A549 treated with Mapracorat at 1 μM for 4 hours (cell line): ENCODE measurements around the gene PLP2. TPM values are rescaled to one million over a fixed set of nuclear protein-coding genes. Genes with fewer than 3 reads are reported as not detected.

ENCODE experiments used
- total RNA-seq: library from RNA; stranded (reverse); fragments of 200-300 nt; extraction: Qiagen RNA extraction; gene quantifications from 5 replicates; pipeline ENCODE4 v1.2.3, GENCODE V29; 2022

PLP2 gene
- 366 to 455 TPM (median 433 TPM) in 5 replicates for total RNA-seq

GRCh38 chrX:49171752-49172279, at the start of gene PLP2:
Gene PLP2 (plus strand): TSS chrX:49171898. CDS start chrX:49172001, 103 bp downstream.

DNA sequence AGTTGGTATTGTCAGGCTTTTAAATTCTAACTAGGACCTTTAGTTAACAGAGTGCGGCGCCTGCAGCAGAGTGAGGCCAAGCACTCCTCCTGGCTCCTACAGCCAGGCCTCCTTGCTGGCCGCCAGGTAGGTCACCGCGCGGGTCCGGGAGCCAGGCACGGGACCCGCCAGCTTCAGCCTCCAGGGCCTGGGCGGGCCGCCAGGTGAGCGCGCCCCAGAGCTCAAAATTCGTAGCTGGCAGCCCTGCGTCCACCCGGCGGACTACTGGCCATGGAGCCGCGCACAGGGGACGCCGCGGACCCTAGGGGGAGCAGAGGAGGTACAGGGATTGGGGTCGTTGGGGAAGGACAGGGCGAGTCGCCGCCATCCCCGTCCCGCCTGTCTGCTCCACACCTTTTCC, 9.1 kb upstream of the PLP2 start, which contains the start of gene MAGIX:
MAGIX (plus strand) TSS at position 139 of the 400 bp plus-strand sequence; CDS start at position 271, 132 bp downstream.

DNA sequence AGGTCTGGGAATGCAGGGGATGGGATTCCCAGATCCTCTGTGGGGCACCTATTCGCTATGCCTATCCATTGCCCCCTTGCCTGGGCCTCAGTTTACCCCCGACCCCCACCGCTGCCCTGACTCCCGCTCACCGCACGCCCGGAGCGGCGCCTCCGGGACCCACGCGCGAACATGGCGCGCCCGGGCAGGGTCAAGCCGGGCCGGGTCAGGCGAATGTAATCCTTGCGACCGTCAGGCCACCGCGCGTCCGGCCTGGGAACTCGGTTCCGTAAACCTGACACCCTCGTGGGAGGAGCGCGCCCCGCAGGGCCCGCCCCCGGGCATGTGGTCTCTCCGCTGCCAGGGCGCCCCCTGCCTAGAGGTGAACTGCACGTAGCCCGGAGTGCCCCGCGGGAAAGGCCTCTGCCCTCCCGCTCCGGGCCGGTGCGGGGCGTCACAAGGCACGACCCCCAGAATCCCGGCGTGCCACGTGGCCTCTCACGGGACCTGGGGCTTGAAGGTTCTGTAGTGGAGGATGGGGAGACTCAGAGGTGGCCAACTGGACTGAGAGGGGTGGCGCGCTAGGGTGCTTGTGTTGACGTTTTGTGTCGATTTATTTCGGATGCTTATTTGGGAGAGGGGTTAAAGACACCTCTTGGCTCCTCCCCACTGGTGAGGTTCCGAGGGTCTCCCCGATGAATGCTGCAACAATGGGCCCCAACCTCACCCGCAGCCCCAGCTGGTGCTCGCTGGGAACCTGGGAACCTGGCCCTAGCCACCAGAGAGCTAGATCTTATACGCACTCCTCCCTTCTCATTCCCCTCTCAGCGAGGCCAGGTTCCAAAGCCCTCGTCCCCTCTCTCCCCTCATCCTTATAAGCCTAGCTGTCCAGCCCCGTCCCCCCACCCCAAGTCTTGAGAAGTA, 14.7 kb downstream of the PLP2 start, which contains the start of gene PRICKLE3:
PRICKLE3 (minus strand) TSS at position 249 of the 903 bp plus-strand sequence; CDS start at position 173, 76 bp downstream.

DNA sequence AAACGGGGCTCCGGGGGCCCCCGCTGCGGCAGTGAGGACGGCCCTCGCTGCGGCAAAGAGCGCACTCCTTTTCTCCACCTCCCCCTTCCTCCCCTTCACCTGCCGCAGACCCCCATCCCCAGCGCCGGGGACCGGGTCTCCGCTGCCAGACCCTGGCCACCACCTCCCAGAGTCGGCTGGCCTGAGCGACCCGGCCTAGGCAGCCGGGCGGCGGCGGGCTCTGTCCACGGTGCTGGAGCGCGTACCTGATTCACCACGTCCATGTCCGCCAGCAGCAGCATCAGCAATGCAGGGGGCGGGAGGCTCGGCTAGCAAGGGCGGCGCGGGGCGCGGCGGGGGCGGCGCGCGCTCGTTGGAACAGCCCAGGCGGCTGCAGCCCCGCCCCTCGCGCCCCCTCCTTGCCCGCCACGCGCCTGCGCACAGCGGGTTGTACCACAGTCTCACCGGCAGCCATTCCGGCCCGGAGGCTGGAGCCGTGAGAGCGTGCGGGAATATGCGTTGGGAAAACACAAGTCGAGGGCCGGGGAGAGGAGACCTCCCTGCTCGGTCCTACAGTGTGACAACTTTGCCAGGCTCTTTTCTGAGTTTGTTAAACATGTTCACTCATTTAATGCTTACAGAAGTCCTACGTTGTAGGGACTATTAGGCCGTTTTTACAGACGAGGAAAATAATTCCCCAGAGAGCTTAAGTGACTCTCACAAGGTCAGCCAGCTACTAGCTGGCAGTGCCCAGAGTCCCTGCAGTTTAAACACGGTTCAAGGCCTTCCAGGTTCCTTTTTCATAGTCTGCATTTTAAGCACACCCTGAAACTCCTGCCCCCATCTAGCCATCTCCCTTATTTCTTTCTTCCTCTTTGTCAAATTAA, 28.4 kb downstream of the PLP2 start, which contains the start of gene SYP:
SYP (minus strand) TSS at position 288 of the 866 bp plus-strand sequence; CDS start at position 281, 7 bp downstream.

Other genes with a start within 250 kb of the PLP2 start
- 60.5 to 66.4 TPM (median 64.7 TPM) in 5 replicates for gene OTUD5, start 214.3 kb upstream of the PLP2 start, total RNA-seq
- 0.80 to 1.4 TPM (median 0.96 TPM) in 5 replicates for gene KCND1, start 200.1 kb upstream of the PLP2 start, total RNA-seq
- 17.3 to 20.9 TPM (median 19.0 TPM) in 5 replicates for gene GRIPAP1, start 169.6 kb upstream of the PLP2 start, total RNA-seq
- gene TFE3, start 128.5 kb upstream of the PLP2 start, total RNA-seq = 41.8 to 52.7 TPM (median 51.5 TPM) in 5 replicates
- gene CCDC120, start 112.9 kb upstream of the PLP2 start, total RNA-seq = 2.7 to 3.9 TPM (median 3.2 TPM) in 5 replicates
- 35.6 to 45.6 TPM (median 42.4 TPM) in 5 replicates for gene PRAF2, start 97.9 kb upstream of the PLP2 start, total RNA-seq
- 54.9 to 60.6 TPM (median 57.5 TPM) in 5 replicates for gene WDR45, start 92.0 kb upstream of the PLP2 start, total RNA-seq
- gene GPKOW, start 48.2 kb upstream of the PLP2 start, total RNA-seq = 21.6 to 24.3 TPM (median 22.5 TPM) in 5 replicates
- gene MAGIX, start 9.1 kb upstream of the PLP2 start, total RNA-seq = 2.3 to 3.5 TPM (median 3.2 TPM) in 5 replicates
- 12.4 to 18.2 TPM (median 17.1 TPM) in 5 replicates for gene PRICKLE3, start 14.5 kb downstream of the PLP2 start, total RNA-seq
- 2.1 to 2.8 TPM (median 2.4 TPM) in 5 replicates for gene SYP, start 28.3 kb downstream of the PLP2 start, total RNA-seq
- gene CACNA1F, start 61.4 kb downstream of the PLP2 start, total RNA-seq = not detected in 5 replicates
- gene CCDC22, start 63.6 kb downstream of the PLP2 start, total RNA-seq = 12.2 to 15.7 TPM (median 14.1 TPM) in 5 replicates
- 0.12 to 0.19 TPM (median 0.14 TPM) in 5 replicates for gene FOXP3, start 92.8 kb downstream of the PLP2 start, total RNA-seq
- gene PPP1R3F, start 97.9 kb downstream of the PLP2 start, total RNA-seq = 1.4 to 4.1 TPM (median 2.8 TPM) in 5 replicates
- gene GAGE10, start 131.7 kb downstream of the PLP2 start, total RNA-seq = not detected in 5 replicates
- gene GAGE12J, start 150.1 kb downstream of the PLP2 start, total RNA-seq = not detected in 5 replicates
- not detected in 5 replicates for gene GAGE13, start 159.7 kb downstream of the PLP2 start, total RNA-seq